ENCODE results near the gene STYXL2.

STYXL2 gene

DNA sequence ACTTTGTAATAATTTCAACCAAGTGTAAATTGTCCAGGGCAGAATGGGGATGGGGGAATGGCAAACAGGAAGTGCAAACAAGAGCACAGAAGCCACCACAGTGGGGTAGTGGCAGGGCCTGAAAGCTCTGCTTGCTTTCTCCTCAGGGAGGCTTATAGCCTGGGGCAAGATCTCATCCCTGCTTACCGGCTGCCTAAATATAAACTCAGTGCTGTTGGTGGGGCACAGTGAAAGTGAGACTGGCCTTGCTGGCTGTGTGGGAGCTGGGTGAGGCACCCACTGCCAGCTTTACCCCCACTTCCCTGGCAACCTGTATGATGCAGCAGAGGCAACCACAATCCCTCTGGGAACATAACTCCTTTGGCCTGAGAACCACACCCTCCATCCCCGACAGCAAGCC lies 15.2 kb downstream of the STYXL2 start:
- DNase-seq (ENCODE audit: low read depth in 2 of 2), result no peak

DNA sequence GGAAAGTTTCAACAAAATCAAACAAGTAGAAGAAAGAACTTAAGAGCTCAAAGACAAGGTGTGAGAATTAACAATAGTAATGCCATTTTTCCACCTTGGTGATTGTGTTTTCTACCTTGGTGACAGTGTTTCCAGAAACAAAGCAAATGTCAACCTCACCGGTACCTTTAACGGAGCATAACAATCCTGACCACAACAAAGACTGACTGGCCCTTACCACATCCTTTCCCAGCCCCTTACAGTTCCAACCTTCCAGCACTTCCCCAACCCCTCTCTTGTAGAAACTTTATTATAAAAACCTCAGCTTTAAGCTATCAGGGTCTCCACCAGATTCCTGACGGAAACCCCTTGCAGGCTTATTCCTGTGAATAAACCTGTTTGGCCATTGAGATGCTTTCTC lies 16.7 kb downstream of the STYXL2 start:
- DNase-seq (ENCODE audit: low read depth in 2 of 2), result no peak

DNA sequence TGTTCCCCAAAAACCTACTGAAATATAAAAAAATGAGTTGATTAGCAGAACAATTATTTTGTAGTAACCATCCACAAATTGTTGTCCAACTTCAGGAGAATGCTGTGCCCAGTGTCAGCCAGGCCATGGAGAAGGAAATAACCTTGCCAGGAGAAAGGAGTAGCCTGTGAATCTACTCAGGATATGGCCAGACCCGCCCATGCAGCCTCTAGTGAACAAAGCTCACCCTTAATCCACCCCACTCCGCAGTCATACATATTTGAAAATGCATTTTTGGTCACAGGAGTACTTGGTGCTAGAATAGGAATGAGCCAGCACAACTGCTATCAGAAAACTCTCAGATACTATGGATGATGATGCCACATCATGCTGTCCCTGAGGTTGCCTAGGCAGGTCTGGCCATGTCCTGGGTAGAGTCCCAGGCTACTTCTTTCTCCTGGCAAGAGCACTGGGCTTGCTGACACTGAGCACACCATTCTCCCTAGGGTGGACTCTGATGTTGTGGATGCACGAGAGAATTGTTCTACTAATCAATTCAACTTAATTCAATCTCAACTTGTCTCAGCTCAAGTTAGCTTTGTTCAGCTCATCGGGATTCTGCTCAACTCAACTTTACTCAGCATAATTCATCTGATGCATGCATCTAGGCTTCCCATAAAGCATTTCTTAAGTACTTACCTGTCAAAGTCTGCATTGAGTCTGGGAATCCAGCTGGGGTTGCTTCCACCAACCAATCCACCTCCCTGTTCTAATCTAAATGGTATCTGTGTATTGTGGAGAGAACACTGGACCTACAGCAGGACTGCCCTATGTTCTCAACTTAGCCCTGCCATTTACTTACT lies 18.2 kb downstream of the STYXL2 start:
- DNase-seq (ENCODE audit: low read depth in 2 of 2), result no peak

DNA sequence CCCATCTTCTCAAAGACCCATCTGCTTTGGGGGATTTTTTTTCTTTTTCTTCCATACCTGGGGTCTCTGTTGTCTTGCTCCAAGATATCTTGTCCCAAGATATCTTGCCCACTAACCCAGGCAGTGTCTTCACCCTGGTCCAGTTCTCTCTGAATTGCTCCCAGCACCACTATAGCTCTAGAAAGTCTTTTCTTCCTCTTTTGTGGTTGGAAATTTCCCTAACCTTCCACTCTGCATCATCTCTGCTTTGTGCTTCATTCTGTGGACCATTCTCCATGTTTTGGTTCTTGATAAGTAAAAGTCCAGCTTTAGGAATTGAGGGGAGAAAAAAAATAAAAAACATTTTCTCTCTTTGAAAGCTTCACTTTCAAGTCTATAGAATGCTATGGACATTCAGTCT lies 20.9 kb downstream of the STYXL2 start:
- DNase-seq (ENCODE audit: low read depth in 2 of 2), result no peak

DNA sequence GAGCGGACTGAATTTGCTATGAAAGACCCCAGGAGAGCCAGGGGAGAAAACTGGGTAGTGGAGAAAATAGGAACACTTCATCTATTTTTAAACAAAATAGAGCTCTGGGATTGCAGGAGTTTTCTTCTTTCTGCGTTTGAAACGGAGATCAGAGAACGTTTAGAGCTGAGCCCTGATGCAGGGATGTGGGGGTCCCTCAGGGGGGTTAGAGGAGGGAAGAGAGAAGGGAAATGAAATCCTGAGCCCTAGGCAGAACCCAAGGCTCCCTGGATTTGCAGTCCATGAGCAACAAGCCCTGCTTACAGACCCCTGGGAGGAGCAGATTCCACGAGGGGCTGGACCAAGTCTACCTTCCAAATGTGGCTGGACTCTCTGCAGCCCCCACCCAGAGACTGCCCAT lies 21.8 kb downstream of the STYXL2 start:
- DNase-seq (ENCODE audit: low read depth in 2 of 2), result no peak

DNA sequence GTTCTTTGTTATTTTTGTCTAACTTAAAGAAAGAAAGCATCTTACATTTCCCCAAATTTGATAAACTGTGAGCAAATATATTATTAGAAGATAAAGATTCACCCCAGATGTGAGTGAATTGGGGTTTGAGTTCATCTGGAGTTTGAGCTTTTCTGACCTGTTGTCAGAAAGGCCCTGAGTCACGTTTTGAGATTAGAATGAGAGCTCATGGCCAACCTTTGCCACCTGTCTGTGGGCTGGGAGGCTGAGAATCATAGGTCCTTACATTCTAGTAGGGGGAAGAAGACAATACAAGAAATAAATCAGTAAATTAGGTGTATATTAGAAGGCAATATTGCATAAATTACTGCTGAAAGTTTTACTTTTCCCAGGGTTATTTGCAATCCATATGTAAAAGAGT lies 22.3 kb downstream of the STYXL2 start:
- no peak for DNase-seq (ENCODE audit: low read depth in 2 of 2)

DNA sequence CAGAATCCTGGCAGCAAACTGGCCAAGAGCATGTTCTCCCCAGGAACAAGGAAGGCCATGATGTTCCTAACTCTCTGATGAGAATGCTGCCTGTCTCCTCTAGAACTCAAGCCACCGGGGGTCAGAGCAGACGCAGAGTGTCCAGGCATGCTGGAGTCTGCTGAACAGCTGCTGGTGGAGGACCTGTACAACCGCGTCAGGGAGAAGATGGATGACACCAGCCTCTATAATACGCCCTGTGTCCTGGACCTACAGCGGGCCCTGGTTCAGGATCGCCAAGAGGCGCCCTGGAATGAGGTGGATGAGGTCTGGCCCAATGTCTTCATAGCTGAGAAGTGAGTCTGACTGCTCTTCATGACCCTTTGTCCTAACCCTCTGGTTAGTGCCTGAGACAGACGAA lies 23.4 kb downstream of the STYXL2 start:
- no peak for DNase-seq (ENCODE audit: low read depth in 2 of 2)

DNA sequence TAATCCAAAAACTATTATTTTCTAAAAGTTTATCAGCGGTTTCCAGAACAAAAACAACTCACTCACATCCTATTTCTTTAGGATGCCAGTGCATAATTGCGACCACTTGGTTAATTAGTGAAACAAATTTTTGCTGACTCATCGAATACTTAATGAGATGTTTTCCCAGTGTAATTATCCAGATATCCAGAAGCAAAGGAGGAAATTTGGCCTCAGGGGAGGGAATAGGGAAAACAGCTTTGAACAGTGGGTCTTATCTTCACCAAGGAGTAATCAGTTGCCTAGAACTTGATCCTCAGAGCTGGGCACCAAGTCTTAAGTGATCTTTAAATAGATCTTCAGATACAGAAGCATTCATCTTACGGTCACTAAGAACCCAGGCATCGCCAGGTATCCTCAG lies 24.3 kb downstream of the STYXL2 start:
- DNase-seq (ENCODE audit: low read depth in 2 of 2), result no peak

DNA sequence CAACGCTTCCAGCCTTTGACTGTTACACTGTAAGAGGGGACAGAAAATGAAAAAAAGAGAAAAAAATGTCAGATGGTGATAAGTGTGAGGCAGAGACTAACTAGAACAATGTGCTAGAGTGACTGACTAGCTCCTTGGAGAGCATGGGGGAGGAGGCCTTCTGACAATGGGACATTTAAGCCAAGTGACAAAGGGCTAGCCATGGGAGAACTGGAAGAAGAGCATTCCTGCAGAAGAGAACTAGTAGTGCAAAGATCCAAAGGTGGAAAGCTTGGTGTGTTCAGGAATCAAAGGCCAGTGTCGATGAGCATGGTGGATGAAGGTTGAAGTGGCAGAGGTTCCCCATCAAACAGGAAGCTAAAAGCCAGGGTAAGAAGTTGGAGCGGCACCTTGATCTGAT lies 25.8 kb downstream of the STYXL2 start:
- DNase-seq (ENCODE audit: low read depth in 2 of 2), result no peak

DNA sequence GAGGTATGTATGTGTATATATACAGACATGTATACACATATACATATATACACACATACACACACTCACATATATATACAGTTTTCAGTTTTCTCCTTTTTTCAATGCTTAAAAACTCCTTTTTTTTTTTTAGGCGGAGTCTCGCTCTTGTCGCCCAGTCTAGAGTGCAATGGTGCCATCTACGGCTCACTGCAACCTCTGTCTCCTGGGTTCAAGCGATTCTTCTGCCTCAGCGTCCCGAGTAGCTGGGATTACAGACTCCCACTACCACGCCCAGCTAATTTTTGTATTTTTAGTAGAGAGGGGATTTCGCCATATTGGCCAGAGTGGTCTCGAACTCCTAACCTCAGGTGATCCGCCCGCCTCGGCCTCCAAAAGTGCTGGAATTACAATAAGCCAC lies 27.0 kb downstream of the STYXL2 start:
- no peak for DNase-seq (ENCODE audit: low read depth in 2 of 2)

DNA sequence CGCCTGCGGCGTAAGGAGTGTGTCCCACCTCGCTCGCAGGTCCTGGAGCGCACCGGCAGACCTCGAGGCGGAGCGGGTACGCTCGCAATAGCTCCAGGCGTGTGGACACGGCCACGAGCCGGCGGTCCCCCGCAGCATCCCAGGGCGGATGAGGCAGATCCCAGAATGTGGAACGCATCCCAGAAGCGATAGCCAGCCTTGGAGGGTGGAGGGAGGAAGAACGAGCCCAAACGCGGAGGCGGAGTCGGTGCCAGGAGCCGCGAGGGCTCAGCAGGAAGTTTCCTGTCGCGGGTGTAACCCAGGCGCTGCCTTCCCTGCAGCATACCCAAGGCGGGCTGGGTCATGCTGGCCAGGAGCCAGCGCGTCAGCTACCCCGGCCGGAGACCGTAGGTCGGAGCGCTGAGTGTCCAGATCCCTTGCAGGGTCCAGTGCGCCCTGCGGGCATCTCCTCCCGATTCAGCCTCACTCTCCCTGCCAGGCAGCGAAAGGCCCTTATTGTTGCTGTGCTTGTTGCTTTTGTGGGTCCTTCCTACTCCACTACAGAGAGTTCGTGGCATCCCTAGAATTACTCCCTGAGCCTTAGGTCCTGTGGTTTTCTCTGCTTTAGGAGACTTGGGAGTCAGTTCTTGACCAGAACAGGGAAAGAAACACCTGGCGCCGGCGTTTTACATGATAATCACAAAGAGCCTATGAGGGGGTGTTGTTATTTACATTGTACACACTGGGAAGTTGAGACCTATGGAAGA lies 27.7 kb downstream of the STYXL2 start:
- DNase-seq (ENCODE audit: low read depth in 2 of 2), result peak in 1 of 2 donors; percentile 20

DNA sequence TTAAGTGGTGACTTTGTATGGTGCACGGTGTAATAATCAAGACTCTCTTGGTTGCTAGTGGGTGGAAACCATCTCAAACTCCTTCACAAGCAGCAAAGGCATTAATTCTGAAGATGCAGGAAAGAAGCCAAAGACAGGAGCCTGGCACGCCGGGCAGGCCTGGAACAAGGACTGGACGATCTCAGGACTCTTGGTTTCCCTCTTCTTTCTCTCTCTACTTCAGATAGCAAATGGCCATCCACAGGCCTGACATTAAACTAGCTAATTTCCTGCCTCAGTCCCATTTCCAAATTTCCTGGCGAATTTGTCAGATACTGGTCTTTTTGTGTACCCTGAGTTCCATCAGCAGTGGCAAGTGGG lies 28.2 kb downstream of the STYXL2 start:
- DNase-seq (ENCODE audit: low read depth in 2 of 2), result no peak

DNA sequence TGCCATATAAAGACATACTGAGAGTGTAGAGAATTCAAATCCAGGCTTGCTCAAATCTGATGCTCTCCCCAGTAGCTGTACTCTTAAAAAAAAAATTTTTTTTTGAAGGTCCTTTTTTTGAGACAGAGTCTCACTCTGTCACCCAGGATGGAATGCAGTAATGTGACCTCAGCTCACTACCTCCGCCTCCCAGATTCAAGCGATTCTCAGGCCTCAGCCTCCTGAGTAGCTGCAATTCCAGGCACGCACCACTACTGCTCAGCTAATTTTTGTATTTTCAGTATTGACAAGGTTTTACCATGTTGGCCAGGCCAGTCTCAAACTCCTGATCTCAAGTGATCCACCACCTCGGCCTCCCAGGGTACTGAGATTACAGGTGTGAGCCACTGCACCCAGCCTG lies 28.7 kb downstream of the STYXL2 start:
- DNase-seq (ENCODE audit: low read depth in 2 of 2), result no peak

DNA sequence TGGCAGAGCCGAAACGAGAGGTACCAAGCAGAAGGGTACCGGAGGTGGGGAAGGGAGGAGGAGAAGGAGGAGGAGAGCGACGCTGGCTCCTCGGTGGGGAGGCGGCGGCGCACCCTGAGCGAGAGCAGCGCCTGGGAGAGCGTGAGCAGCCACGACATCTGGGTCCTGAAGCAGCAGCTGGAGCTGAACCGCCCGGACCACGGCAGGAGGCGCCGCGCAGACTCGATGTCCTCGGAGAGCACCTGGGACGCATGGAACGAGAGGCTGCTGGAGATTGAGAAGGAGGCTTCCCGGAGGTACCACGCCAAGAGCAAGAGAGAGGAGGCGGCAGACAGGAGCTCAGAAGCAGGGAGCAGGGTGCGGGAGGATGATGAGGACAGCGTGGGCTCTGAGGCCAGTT lies 32.4 kb downstream of the STYXL2 start:
- no peak for DNase-seq (ENCODE audit: low read depth in 2 of 2)

DNA sequence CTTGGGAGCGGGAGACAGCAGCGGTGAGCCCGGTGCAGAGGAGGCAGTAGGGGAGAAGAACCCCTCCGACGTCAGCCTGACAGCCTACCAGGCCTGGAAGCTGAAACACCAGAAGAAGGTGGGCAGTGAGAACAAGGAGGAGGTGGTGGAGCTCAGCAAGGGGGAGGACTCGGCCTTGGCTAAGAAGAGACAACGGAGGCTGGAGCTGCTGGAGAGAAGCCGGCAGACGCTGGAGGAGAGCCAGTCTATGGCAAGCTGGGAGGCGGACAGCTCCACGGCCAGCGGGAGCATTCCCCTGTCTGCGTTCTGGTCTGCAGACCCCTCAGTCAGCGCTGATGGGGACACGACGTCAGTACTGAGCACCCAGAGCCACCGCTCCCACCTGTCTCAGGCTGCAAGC lies 32.9 kb downstream of the STYXL2 start:
- DNase-seq (ENCODE audit: low read depth in 2 of 2), result no peak

DNA sequence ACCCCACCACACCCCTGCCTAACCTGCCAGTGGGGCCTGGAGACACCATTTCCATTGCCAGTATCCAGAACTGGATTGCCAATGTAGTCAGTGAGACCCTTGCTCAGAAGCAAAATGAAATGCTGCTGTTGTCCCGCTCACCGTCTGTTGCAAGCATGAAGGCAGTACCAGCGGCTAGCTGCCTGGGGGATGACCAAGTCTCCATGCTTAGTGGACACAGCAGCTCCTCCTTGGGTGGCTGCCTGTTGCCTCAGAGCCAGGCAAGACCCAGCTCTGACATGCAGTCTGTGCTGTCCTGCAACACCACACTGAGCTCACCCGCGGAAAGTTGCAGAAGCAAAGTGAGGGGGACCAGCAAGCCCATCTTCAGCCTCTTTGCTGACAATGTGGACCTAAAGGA lies 33.4 kb downstream of the STYXL2 start:
- DNase-seq (ENCODE audit: low read depth in 2 of 2), result no peak

DNA sequence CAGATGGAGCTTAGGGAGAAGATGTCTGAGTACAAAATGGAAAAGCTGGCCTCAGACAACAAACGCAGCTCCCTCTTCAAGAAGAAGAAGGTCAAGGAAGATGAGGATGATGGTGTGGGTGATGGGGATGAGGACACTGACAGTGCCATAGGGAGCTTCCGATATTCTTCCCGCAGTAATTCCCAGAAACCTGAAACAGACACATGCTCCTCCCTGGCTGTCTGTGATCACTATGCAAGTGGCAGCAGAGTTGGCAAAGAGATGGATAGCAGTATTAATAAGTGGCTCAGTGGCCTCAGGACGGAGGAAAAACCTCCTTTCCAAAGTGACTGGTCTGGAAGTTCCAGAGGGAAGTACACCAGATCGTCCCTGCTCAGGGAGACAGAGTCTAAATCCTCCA lies 33.8 kb downstream of the STYXL2 start:
- no peak for DNase-seq (ENCODE audit: low read depth in 2 of 2)

DNA sequence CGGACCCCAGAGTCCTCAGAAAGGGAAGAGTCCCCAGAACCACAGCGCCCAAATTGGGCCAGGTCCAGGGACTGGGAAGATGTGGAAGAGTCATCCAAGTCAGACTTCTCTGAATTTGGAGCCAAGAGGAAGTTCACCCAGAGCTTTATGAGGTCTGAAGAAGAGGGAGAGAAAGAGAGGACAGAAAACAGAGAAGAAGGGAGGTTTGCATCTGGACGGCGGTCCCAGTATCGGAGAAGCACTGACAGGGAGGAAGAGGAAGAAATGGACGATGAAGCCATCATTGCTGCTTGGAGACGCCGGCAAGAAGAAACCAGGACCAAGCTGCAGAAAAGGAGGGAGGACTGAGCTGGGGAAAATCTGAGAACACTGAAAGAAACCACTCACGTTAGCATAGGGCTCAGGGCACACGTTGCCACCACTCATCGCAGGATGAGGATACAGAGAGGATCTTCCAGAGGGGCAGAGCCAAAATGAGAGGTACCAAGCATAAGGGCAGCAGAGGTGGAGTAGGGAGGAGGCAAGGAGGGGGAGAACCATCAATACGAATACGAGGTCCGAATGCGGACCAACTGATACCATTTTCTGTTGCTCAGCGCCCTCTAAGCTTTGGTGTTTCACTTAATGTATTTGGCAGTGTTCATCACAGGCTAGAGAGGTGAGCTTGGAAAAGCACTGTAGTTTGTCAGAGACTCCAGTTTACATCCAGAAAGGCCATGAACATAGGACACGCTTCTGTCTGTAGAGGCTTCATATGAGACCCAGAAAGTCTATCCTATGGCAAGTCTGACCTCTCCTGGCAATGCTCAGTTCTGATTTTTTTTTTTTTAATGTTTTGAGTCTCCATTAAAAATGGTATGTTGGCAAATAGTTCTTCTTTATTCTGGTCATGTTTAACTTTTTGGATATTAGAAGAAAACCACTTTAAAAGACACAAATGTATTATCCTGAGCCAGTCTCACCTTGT lies 34.7 kb downstream of the STYXL2 start:
- DNase-seq (ENCODE audit: low read depth in 2 of 2), result no peak

DNA sequence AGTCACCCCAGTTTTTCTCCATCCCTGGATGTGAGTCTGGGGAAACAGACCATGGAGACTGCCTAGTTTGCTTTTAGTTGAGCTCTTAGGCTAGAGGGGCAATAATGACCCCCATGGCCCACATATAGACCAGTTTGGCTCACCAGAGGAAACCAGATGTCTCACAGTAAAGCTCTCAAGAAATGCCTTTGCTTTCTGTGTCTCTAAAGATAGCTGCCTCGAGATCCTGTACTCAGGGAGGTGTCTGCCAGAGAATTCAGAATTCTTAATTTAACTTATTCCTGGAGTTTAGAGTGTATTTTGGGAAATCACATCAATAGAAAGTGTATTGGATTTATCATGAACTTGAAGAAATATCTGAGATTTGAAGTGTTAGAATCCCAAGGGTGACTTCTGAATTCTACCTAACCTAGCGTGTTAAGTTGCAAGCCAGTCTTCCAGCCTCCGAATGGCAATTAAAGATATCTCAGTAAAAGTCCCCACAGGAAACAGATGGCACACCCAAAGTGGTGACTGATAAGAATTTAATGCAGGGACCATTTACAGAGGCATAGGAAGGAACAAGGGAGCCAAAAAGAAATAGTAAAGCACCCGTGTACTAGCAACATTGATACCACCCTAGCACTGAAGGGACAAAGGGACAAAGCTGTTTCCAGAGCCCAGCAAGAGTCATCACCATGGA lies 37.1 kb downstream of the STYXL2 start:
- no peak for DNase-seq (ENCODE audit: low read depth in 2 of 2)

DNA sequence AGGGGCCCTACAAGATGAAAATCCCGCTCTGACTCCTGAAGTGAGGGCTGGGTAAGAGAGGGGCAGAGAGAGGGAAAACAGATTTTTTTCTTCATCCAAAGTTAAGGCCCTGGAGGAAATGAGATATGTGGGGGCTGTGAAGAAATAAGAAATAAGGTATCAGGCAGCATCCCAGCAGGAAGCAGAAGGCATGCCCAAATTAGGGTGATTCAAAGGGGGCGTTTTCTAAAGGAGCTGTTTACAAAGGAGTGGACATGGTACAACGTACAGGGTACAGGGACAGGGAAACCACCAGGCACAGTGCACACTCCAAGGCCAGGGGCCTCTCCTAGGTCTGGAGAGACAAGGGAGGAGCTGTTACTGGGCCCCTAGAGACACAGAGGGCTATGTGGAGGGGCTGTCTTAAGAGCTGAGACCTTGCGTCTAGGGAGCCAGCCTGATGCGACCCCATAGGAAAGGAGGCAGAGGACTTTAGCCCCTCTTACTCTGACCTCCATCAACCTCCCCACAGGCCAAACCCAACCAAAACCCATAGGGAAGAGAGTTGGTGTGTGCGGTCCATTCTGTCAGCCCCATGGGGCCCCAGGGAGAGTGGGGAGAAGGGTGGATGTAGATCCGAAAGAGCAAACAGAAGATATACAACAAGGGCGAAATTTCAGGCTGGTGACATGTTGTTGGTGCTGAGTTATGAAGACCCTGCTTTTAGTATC lies 38.6 kb downstream of the STYXL2 start:
- DNase-seq (ENCODE audit: low read depth in 2 of 2), result no peak

DNA sequence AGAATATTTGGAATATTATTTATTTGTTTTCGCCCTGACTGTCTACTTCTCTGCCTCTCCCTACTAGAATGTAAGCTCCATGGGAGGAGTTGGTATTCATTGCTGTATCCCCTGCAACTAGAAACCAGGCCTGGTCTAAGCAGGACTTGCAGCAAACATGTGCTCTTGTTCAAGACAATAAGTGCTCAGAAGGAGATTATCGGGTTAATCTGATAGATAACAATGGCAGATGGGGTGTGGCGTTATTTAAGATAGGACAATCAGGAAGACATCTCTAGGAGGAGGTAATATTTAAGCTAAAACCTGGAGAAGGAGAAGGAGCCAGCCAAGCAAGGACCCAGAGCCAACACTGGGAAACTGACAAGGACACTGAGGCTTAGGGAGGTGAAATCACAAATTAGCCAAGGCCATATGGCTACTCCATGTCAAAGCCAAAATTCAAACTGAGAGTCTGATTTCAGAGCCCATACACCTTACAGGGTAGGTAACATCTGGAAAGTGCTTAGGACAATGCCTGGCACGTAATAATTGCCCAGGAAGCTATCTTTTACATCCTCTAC lies 41.5 kb downstream of the STYXL2 start:
- DNase-seq (ENCODE audit: low read depth in 2 of 2), result no peak

Data from stimulated activated CD8-positive, alpha-beta memory T cell treated with anti-CD3 and anti-CD28 coated beads, Interleukin-7, amount 100 ng/mL, for 4 hours (primary cell).